CMK (cell line): ENCODE data around the gene TMEM175.

ENCODE experiments used
- DNase-seq: peaks from one replicate; pipeline ENCODE4 v3.0.0-alpha.2; 2010; ENCODE audit warnings: low read depth

The TMEM175 gene

DNA sequence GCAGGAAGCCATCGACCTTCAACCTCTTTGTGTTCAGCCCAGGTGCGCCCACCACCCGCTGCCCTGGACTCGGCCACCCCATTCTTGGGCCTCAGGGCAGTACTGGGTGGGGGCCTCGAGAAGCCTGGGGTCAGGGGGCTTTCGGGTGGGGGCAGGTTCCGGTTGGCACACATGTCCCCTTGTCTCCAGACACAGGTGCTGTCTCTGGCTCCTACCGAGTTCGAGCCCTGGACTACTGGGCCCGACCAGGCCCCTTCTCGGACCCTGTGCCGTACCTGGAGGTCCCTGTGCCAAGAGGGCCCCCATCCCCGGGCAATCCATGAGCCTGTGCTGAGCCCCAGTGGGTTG, 71.8 kb downstream of the TMEM175 start:
- DNase-seq: no peak

DNA sequence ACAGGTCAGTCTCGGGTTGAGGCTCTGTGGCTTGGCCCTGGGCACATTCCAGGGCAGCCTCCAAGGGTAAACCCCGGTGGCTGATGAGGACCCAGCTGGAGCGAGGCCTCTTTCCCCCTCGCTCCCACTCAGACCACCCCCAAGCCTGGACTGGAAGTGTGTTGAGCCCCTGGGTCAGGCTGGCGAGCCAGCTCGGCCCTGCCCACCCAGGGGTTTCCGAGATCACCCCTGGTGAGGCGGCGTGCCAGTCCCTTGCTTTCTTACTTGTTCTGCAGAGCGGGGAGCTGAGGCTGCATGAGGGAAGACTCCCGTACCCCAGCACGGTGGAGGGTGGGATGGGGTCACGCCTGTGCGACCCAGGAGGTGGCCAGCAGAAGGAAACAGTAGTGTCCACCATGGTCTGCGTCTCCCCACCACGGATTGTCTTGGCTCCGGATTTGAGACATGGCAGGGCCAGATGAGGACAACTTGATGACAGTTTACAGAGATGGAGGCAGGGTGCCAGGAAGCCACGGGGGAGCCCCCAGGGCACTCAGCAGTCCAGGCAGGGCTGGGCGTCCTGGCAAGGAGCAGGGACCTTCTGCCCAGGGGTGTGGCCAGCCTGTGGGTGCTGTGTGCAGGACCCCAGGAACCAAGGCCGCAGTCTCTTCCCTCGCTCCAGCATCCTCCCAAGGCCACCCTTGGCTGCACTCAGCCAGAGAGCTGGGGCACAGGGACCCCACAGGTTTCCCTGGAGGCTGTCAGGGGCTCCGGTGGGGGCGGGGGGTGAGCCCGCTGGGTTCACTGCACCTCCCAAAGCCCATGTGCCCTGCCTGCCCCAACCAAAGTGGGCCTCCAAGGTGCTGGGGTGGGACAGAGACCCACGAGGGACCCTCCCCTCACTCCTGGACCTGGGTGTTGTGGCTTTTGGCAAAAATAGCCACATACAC, 72.6 kb downstream of the TMEM175 start:
- DNase-seq: no peak

DNA sequence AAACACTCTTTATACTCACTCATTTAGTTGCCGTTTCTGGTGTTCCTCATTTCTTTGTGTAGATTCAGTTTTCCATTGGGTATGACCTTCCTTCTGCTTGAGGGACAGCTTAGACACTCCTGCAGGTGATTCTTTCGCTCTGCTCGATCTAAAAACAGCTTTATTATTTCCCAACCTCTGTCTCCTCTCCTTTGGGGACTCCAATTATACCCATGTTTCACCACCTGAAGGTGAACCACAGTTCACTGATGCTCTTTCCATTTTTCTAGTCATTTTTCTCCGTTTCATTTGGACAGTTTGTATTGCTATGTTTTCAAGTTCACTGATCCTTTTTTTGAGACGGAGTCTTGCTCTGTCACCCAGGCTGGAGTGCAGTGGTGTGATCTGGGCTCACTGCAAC, 74.6 kb downstream of the TMEM175 start:
- DNase-seq: no peak
